ENCODE data around the gene TRUB1. TPM values are rescaled to one million over a fixed set of nuclear protein-coding genes. Genes with fewer than 3 reads are reported as not detected.

The TRUB1 gene
- total and polyA plus RNA-seq, 2 of the 4 experiments (the other 2 are of a cell fraction): 9.1 to 17.9 TPM

DNA sequence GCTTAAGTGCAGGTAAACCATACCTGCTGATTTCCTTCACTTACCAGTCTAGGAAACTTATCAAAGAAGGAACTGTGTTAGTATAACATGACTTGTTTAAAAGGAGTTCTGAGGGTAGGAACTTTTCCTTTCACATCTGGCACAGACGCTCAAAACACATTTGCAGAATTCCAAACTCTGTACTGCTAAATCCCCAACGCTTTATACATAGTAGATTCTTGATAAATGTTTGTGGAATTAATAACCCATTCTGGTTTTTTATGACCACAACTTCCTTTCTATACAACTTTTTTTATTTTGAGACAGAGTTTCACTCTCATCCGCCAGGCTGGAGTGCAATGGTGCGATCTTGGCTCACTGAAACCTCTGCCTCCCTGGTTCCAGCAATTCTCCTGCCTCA lies 7.7 kb upstream of the TRUB1 start:
- Histone ChIP-seq H2AK9ac (replicated peaks; ENCODE audit: low read depth, low read length, poor library complexity) (no peak overlapping the region), H2AFZ (replicated peaks; ENCODE audit: low read length, poor library complexity) (no peak overlapping the region), H2BK5ac (ENCODE audit: low read depth, low read length, poor library complexity, severe bottlenecking) (no peak overlapping the region), H2BK20ac (ENCODE audit: low read depth, low read length) (no peak overlapping the region), H3K9me3 (ENCODE audit: control insufficient read depth, insufficient read depth, low read length) (no peaks in the 10 kb centered on the region), H2BK15ac (ENCODE audit: low read depth, low read length) (no peak overlapping the region), H3K9me1 (ENCODE audit: insufficient read depth, low read length) (peaks cover 3% of the 10 kb centered on the region; the same call in 1 of the 2 replicates), H3K4ac (ENCODE audit: low read depth, low read length) (no peak overlapping the region), H3K23ac (ENCODE audit: low read depth, low read length) (no peak overlapping the region), H3K4me3 (ENCODE audit: insufficient read depth, low read depth, low read length) (no peak overlapping the region), H4K20me1 (ENCODE audit: insufficient read depth, low read length) (no peaks in the 10 kb centered on the region), H4K8ac (ENCODE audit: low read depth in 2 of 2, low read length in 2 of 2) (no peak overlapping the region), H3K9ac (ENCODE audit: low read depth, low read length) (no peak overlapping the region), H3K27ac (ENCODE audit: insufficient read depth, low read length) (no peak overlapping the region), H3K4me2 (ENCODE audit: low read depth, low read length) (no peak overlapping the region), H4K5ac (ENCODE audit: low read depth, low read length) (no peak overlapping the region), H2BK120ac (ENCODE audit: low read depth, low read length) (no peak overlapping the region), H3K4me1 (ENCODE audit: control insufficient read depth, insufficient read depth, low read length) (peaks cover 3% of the 10 kb centered on the region), H3K18ac (ENCODE audit: low read depth, low read length) (no peak overlapping the region), H3K56ac (ENCODE audit: extremely low read depth, insufficient read depth, low read length) (no peak overlapping the region), H2AK5ac (ENCODE audit: low read depth, low read length) (no peak overlapping the region), H4K91ac (ENCODE audit: insufficient read depth, low read depth, low read length) (no peak overlapping the region), H3K36me3 (ENCODE audit: control insufficient read depth, insufficient read depth, low read length) (no peaks in the 10 kb centered on the region), H3K14ac (replicated peaks; ENCODE audit: low read depth, low read length) (no peak overlapping the region), H3K27me3 (ENCODE audit: control insufficient read depth, insufficient read depth, low read length) (no peaks in the 10 kb centered on the region), H3K79me1 (ENCODE audit: low read depth in 1 of 2, low read length in 2 of 2) (no peaks in the 10 kb centered on the region)
- ChIA-PET CTCF (no interaction called here), POLR2A (ENCODE audit: unreplicated experiment) (no interaction called here)
- dilution Hi-C loops (cut with HindIII; ENCODE audit: low sequenced_read_pairs, unreplicated experiment): no loop called here
- TF ChIP-seq FOS (IDR thresholded peaks at IDR 0.05; ENCODE audit: low read depth, low read length) (no peak), MAZ (IDR thresholded peaks at IDR 0.05; ENCODE audit: borderline replicate concordance, low read depth, low read length) (no peak), RAD21 (IDR thresholded peaks at IDR 0.05; ENCODE audit: low read length) (no peak), CEBPB (IDR thresholded peaks at IDR 0.05; ENCODE audit: low read depth, low read length) (no peak)
- TF ChIP-seq, protein P1, sequence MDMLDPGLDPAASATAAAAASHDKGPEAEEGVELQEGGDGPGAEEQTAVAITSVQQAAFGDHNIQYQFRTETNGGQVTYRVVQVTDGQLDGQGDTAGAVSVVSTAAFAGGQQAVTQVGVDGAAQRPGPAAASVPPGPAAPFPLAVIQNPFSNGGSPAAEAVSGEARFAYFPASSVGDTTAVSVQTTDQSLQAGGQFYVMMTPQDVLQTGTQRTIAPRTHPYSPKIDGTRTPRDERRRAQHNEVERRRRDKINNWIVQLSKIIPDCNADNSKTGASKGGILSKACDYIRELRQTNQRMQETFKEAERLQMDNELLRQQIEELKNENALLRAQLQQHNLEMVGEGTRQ (IDR thresholded peaks at IDR 0.05; ENCODE audit: low read depth, low read length): no peak
- no peak for ATAC-seq (ENCODE audit: low read depth)
- BruUV-seq (replicated peaks): no TSS peak
- DNase-seq: no peak
- WGBS, 2 experiments (ENCODE audit: extremely low coverage in 2 of 2, insufficient read length in 1 of 2): no CpG with 5 or more reads among the region's 4 CpGs
- in situ Hi-C loops (cut with MboI; ENCODE audit: low sequenced_read_pairs): no loop called here
- intact Hi-C loops (cut with micrococcal nuclease): no loop called here
